Neural cell (in vitro differentiated cells): ENCODE results near the gene ZCCHC12.

Source experiments
- EZH2 ChIP-seq: fragments of 200-600, 300-800 bp; shearing (Covaris generic), sonication (generic); IDR thresholded peaks from 2 replicates; pipeline ENCODE4 v1.6.1; 2014; ENCODE audit warnings: antibody characterized with exemption, low read length, borderline replicate concordance, mild to moderate bottlenecking; ENCODE audit not compliant: insufficient read depth, poor library complexity, severe bottlenecking
- TF ChIP-seq, protein P1 (sequence below): fragments of 450-650 bp; IDR thresholded peaks from 2 replicates; pipeline ENCODE4 v1.5.1; 2014; ENCODE audit warnings: antibody characterized with exemption, mild to moderate bottlenecking, moderate library complexity; ENCODE audit not compliant: poor library complexity, severe bottlenecking

DNA sequence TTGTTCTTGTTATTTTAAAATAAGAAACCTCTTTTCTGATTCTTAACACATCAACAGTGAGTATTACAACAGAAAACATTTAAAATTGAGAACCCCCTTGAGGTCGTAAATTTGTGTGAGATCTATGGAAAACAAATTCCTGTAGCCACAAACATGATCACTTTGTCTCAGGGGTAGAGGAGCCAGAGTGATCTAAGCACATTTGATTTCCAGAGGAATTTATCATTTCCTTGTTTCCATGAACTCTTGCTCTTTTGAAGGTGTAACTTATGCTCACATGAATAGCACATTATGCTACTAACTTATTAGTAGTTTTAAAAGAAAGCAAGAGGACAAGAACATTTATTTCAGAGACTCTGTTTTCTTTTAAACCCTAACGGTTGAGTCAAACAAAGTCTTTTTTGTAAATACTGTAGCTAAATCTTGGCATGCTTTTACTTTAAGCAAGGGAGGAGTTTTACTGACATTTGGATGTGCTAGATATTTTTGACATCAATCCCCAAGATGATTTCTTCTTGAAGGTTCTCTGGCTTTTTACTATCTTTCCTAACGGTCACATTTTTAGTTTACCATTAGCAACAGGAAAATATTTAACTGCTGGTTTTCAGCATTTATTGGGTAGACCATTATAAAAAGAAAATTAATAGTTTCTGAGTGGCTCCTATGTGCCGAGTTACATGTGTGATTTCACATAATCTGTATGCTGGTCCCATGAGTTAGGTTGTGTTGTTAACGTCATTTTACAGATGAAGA lies 27.9 kb upstream of the ZCCHC12 start:
- TF ChIP-seq EZH2, result no peak
- TF ChIP-seq, protein P1, sequence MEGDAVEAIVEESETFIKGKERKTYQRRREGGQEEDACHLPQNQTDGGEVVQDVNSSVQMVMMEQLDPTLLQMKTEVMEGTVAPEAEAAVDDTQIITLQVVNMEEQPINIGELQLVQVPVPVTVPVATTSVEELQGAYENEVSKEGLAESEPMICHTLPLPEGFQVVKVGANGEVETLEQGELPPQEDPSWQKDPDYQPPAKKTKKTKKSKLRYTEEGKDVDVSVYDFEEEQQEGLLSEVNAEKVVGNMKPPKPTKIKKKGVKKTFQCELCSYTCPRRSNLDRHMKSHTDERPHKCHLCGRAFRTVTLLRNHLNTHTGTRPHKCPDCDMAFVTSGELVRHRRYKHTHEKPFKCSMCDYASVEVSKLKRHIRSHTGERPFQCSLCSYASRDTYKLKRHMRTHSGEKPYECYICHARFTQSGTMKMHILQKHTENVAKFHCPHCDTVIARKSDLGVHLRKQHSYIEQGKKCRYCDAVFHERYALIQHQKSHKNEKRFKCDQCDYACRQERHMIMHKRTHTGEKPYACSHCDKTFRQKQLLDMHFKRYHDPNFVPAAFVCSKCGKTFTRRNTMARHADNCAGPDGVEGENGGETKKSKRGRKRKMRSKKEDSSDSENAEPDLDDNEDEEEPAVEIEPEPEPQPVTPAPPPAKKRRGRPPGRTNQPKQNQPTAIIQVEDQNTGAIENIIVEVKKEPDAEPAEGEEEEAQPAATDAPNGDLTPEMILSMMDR, result no peak
